Fibroblast of pulmonary artery (primary cell): Measurements from ENCODE around the gene CYB5D1.

ENCODE experiments used
- DNase-seq: peaks from one replicate; pipeline ENCODE4 v3.0.0-alpha.2; 2010; ENCODE audit warnings: low read depth
- H3K4me3 ChIP-seq: replicated peaks from 2 replicates; pipeline ENCODE4 v1.5.1; 2011; ENCODE audit warnings: low read depth, mild to moderate bottlenecking, control low read depth, low read length, moderate library complexity
- CTCF ChIP-seq: IDR thresholded peaks from 2 replicates; pipeline ENCODE4 v1.5.1; 2011; ENCODE audit warnings: mild to moderate bottlenecking, control low read depth, low read length, inconsistent platforms; ENCODE audit errors: missing control alignments

Gene CYB5D1

GRCh38 chr17:7850701-7851437, 6.9 kb upstream of the CYB5D1 start:
- no peak overlapping the region for H3K4me3 ChIP-seq
- no peak for TF ChIP-seq CTCF
- no peak for DNase-seq

- DNase-seq, result peak; percentile 89
- no peak overlapping the region for H3K4me3 ChIP-seq
- peak; percentile 84 for TF ChIP-seq CTCF
These were observed 6.2 kb upstream of the CYB5D1 start for GRCh38 chr17:7851438-7852261.

GRCh38 chr17:7852262-7852670, 5.5 kb upstream of the CYB5D1 start:
- H3K4me3 ChIP-seq, result no peak overlapping the region
- no peak for TF ChIP-seq CTCF

GRCh38 chr17:7852919-7853690, 4.7 kb upstream of the CYB5D1 start:
- H3K4me3 ChIP-seq, result no peak overlapping the region
- no peak for DNase-seq
- TF ChIP-seq CTCF, result no peak

More at GRCh38 chr17:7852262-7852670, 5.5 kb upstream of the CYB5D1 start:
- DNase-seq, result no peak

- no peak for DNase-seq
- no peak for TF ChIP-seq CTCF
- H3K4me3 ChIP-seq, result no peak overlapping the region
These were observed 4.1 kb upstream of the CYB5D1 start for GRCh38 chr17:7853691-7854038.

- H3K4me3 ChIP-seq, result no peak overlapping the region
- DNase-seq, result no peak
- TF ChIP-seq CTCF, result no peak
These were observed 3.6 kb upstream of the CYB5D1 start for GRCh38 chr17:7854078-7854777.
